ENCODE measurements around the gene SERTAD2.

SERTAD2 gene

DNA sequence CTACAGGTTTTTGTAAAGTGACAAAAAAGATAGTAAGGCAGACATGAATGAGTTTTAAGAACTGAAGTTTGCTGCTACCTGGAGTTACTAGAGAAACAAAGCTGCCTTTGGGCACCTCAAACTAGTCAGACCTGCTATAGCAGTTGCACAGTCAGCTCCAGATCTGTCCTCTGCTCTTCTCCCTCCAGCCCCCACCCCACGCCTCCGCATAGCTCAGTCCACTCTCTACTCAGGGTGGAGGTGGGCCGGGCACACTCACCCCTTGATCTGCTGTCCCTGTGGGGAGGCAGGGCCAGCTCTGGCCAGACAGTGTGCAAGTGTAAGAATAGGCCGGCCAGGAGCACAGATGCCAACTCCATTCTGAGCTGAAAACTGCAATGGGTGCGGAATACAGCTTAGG is 4.1 kb downstream of the SERTAD2 start:
- in situ Hi-C loops (cut with HindIII; ENCODE audit: low sequenced_read_pairs), result no loop called here

DNA sequence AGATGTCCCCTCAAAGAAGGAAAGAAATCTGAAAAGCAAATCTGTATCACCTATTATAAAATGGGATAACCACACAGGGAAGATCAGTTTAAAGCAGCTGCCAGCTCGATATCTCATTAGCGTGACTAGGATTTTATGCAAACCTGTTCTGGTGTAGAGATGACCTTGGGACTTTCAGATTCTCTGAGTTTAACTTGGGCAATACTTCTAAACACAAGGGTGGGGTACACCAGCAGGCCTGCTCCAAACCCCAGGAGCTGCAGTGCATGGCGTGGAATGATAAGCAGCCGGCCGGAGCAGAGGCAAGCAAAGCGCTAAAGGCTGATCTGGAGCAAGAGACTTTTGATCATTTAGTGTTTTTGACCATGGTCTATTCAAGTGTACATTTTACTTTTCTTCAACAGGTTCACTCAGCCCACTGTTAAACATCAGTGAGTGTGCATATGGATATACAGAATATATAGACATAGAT is 4.7 kb downstream of the SERTAD2 start:
- in situ Hi-C loops (cut with HindIII; ENCODE audit: low sequenced_read_pairs), result no loop called here

DNA sequence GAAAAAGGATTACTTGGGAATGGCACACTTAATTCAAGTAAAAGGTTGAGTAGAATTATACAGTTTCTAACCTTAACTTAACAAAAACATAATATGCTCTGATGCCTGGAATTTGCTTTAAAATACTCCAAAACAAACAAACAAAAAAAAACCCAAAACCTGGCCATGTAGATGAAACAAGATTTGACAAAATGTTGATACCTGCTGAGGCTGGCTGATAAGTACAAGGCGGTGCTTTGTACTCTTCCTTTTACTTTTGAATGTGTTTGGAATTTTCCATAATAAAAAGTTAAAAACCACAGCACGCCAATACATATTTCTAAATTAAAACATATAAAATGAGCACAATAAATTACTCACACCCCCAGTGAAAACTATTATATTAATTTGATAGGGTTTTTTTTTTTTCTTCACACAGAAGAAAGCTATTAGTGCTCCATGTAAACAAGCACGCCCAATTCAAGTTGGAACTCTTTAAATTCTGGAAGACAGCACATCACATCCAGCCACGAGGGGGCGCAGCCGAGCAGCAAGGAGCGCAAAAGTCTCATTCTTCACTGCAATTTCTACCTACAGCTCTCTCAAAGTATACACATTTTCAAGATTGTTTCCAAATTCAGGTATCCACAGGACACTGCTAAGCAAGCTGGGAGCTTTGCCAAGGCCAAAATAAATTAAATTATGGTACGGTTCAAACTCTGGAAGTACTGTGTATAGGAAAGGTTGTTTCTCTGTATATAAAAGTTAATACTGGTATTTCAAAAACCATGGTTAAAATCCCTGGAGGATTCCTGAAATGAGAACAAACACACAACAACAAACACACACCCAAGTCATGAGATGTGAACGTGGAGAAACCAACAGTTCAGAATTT is 7.5 kb downstream of the SERTAD2 start:
- in situ Hi-C loops (cut with HindIII; ENCODE audit: low sequenced_read_pairs), result no loop called here

DNA sequence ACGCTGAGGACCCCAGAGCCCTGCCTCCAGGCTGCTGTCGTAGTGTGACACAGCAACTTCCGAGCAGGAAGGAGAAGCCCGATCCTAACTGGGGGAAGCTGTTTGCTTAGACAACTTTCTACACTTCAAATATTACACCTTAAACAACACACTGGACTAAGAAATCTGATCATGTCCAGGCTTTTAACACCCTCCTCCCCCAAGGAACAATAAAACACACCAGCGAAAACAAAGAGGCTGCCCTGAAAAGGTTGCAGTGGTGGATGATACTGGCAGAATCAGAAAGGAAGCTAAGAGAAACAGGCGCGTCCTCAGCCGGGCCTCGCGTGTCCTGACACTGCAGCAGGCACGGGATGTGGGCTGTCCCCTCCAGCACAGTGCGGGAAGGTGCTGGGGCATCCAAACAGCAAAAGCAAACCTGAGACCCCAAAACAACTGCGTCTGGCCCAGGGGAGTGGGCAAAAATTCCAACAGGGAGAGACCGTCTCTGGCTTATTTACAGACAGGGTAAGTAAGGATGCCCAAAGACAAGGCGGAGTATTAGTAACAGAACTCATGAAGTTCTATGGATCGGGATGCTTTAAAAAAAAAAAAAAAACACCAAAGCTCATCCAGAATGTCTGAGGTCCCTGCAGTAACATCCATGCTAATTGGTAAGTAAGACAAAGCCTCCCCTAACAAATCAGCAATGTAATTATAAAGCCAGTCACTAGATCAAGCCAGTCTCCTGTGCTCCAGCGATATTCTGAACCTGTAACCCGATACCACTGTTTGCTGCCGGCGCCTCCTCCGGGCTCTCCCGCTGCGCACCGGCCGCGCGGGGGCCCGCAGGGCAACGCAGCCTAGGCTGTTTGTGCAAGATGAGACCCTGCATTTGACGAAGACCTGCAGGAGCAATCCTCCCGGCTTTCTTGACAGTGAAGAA is 9.0 kb downstream of the SERTAD2 start:
- in situ Hi-C loops (cut with HindIII; ENCODE audit: low sequenced_read_pairs), result no loop called here

DNA sequence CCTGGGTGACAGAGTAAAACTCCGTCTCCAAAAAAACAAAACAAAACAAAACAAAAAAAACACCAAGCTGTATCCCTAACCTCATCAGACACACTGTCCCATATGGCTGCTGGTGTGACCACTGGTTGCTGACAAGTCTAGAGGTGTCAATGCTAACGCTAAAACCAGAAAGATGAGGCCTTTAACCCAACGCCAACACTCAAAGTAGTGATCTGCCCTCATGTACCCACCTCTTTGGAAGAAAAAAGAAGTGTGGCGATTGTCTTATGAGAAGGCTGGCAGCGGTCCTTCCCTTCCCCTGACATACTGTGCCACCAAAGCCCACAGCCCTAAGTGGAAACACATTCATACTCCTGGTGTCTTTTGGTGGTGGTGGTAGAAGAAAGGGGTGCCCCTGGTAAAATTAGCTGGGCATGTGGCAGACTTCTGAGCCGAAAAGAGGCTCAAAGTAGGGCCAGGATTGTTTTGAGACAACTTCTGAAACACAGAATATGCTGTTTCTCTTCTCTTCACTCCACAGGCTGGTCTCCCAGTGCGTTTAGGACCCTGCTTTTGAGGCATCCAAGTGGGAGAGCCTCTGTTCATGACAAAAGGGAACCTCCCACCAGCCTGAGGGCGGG is 9.8 kb downstream of the SERTAD2 start:
- in situ Hi-C loops (cut with HindIII; ENCODE audit: low sequenced_read_pairs), result no loop called here

DNA sequence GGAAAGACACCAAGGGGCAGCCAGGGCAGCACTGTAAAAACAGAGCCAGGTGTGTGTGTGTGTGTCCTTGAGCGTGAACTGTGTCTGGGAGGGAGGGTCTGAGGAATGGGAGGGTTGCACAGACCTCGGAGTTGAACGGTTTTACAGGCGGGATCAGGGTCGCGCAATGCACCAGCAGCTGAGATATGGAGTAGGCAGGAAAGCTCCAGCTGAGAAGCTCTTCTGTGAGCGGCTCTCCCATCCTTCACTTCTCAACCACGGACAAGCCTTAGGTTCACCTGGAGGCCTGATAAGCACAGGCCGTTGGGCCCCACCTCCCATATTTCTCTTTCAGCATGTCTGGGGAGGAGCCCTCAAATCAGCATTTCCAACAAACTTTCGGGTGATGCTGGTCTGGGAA is 12.1 kb downstream of the SERTAD2 start:
- in situ Hi-C loops (cut with HindIII; ENCODE audit: low sequenced_read_pairs), result no loop called here

DNA sequence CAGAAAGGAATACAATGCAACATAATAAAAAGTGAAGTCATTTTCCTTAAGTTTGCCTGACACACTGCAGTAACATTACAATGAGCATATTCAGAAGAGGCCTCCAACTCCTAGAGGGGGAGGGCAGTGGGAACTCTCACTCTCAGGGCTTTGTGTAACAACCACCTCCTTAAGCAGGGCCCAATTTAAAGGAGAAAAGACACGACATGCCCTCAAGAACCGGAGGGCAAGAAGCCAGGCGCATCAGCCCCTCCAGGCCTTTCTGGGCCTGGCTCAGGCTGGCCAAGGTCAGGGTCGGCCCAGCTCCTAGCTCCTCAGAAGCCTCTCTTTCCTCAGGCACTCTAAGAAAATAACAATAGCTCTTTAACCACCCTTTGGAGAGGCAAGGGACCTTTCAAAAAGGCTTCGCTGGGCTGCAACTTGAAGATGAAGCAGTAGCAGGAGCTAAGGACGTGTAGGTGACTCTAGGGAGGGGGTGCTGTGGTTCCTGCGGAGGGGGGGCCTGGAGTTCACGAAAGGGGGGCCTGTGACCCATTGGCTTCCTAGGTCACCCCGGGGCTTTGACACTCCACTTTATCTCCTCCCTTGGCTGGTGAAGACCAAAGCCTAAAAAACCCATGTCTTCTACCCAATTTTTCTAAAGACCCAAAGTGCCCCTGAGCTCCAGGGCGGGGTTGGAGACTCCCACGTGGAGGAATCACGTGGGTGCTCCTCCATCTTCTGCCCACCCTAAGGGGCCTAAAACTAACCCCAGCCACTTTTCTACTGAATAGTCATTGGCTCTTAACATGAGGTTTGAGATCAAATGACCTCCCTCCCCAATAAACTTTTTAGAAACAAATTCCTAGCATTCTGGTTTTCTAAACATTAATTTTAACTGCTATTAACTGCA is 13.3 kb downstream of the SERTAD2 start:
- in situ Hi-C loops (cut with HindIII; ENCODE audit: low sequenced_read_pairs), result no loop called here

DNA sequence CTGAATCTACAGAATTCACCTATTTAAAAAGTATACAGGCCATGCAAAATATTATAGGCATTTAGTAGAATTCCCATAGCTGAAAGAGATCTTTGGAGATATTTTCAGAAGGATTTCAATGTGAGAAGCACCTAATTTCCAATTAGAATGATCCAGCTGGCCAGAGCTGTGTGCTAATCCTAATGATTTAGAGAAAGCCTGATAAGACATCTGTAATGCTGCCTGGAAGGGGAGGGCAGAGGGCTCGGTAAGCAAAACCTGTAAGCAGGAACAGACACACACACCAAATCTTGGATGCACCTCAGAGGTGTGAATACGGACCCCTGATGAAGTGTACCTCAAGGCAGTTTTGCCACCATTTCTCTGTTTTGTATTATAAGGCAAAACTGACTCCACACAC is 14.0 kb downstream of the SERTAD2 start:
- in situ Hi-C loops (cut with HindIII; ENCODE audit: low sequenced_read_pairs), result no loop called here

DNA sequence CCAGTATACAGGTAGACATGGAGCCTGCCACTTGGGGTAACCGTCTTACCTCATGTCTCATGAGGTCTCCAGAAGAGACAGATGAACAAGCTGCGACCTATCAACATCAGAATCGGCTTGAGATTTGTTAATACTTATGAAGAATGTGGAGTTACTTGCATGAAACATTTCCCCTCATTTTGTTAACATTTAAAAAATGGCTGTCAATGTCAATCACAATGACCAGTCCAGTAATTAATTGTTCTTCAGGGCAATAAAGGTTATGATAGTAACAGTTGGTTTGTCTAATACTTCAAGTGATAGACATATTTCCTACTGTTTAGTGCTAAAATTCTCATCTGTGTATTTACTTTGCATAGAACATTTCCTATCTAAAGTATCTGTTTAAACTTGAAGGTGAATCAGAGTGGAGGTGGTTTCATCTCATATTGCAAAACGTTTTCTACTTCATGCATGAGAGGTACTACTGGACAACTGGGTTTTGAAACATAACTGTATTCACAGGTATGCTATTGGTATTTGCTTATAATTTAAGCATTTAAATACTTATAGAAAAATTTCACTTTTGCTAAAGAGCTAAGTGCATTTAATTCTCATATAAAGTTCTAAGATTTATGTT is 15.1 kb downstream of the SERTAD2 start:
- in situ Hi-C loops (cut with HindIII; ENCODE audit: low sequenced_read_pairs), result no loop called here

DNA sequence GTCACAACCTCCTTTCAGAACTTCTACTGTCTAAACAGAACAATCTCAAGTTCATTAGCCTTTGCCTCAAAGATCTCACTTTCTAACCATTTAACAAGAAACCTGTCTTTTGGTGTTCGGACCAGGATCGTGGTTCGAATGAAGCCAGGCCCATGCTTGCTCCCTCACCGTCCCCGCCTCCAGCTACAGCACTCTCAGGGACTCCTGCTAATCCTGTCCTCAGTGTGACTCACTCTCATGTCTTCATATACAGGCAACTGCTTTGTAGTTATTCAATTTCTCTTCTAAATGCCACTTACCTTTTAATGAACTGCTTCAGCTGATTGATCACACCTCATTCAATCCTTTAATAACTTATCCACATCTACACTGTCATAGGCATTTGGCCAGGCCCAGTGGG is 15.8 kb downstream of the SERTAD2 start:
- in situ Hi-C loops (cut with HindIII; ENCODE audit: low sequenced_read_pairs), result no loop called here

DNA sequence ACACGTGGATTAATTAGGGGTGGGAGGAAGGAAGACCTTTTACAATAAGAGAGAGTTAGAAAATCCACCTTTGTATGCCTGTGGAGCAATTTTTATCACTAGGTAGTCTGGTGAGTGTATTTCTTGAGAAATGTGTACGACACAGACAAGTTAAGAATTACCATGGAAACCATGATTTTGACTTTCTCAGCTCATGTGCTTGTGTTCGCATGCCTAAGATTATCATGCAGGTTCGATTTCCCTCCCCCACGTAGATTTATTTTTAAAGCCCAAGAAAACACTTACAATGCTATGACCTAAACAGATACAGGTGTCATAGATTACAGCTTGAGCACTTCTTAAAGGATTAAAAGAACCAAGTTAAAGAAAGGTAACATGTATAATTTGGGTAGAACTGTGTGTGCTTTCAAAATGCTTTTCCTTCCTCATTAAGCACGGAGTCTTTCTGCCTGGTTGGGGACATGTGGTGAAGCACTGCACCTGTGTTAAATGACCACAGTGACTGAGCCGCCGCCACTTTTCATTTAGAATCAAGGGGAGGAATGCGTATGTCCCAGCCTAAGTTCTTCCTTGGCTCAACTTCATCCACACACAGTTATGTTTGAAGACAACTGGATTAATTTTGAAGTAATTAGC is 16.6 kb downstream of the SERTAD2 start:
- in situ Hi-C loops (cut with HindIII; ENCODE audit: low sequenced_read_pairs), result no loop called here

DNA sequence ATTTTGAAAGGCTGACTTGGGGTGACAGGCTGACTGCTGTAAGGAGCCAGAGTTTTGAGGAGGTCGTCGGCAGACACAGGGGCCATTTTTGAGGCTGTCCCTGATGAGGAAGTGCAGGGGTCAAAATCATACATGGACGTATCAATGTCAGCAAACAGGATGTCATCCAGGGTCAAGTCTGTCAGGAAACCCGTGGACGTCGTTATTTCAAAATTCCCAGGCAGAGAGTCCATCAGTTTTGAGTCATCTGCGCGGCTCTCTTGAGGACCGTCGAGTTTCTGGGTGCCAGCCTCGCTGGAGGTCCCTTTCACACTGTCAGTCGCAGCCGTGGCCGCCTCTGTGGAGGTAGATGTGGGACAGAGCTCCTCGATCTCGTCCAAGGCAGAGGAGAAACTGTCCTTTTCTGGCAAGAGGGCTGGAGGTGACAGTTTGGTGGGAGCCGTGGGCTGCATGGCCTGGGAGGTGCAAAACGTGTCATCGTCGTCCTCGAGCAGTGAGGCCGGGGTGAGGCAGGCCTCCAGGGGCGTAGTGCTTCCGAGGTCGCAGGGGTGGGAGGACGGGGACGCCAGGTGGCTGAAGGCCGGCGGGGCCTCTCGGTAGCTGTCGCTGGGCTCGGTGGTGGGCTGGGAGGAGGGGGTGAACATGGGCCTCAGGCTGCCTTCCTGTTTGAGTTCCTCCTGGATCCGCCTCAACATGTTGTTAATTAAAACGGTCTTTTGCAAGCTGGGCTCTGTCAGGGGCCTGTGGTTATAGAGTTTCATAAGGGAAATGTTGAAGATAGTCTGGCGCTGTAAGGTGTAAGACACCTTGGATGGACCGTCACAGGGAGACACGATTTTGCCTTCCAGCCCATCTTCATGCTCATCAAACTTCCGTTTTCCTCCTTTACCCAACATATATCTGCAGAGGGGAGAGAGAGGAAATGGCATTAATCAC is 17.5 kb downstream of the SERTAD2 start:
- in situ Hi-C loops (cut with HindIII; ENCODE audit: low sequenced_read_pairs), result no loop called here

DNA sequence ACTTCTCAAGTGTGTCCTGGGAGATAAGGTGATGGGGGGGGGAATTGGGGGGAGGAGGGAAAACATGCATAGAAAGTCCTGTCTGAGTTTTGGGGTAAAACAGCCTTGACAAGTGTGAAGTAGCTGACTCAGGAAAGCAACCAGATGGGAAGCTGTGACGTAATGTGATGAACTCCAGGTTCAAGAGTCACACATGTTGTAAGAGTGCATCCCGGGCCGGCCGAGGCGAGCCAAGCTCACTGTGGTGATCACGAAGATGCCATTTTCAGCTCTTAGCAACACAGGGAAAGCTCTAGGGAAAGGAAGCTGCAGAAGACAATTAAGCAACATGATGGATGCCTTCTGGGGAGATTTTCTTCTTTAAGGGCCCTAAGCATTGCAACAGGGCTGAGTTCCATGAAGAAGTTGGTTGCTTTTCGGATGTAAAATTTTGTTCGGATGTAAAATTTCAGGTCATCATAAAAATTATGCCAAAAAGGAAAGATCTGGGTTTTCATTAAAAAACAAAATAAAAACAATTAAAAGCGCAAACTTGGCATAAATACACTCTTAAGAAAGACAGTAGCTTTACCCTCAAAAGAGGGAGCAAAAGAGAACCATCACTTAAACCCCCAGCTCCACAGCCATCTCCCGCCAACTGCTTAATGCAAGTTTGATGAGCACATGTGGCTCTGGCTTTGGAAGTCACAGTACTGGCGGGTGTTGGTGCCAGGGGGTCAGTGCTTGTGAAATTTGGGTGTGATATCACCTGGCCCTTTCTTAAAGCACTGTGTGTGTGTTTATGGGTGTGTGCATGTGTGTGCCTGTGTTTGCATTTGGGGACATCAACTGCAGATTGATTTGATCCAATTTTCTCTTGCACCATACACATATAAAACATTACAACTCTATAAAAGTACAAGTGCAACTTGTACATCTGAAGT is 19.1 kb downstream of the SERTAD2 start:
- in situ Hi-C loops (cut with HindIII; ENCODE audit: low sequenced_read_pairs), result no loop called here

DNA sequence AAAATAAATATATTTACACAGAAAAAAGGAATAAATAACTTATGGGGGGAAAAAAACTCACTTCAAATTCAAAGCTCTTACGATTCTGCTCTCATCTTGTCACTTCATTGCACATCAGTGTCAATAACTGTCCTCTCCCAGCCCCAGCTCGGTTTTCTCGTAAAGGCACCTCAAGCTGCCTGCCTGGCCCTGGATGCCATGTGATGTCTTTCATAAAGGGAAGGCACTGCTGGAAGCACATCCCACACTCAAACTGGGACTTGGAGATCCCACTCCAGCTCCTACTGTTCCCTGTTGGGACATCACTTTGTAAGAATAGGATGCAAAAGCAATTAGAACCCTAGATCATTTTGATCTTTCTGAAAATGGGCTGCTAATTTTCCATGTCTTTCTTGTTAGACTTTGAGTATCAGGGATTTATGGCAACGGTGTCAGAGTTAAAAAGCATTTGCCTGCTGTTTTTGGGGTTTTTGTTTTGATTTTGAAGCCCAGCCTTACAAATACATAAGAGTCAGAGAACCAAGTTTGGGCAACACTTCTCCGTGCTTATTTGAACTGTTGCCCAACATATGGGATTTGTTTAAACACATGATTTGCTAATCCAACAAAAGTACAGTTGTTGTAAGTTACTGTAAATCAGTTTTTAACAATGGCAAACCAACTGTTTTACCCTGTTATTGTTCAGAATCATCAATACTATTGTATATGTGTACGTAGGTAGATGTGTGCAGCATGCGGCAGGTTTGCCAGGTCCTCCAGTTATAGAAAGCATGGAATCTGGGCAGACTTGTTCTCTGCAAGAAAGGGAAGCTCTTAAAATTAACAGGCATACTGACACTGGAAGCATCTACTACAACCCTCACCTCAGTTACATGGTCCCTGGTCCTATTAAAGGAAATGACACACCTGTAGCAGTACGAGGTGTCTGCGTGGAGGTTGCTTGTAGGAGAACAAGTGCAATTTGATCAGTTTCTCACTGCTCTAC is 20.6 kb downstream of the SERTAD2 start:
- in situ Hi-C loops (cut with HindIII; ENCODE audit: low sequenced_read_pairs), result no loop called here

DNA sequence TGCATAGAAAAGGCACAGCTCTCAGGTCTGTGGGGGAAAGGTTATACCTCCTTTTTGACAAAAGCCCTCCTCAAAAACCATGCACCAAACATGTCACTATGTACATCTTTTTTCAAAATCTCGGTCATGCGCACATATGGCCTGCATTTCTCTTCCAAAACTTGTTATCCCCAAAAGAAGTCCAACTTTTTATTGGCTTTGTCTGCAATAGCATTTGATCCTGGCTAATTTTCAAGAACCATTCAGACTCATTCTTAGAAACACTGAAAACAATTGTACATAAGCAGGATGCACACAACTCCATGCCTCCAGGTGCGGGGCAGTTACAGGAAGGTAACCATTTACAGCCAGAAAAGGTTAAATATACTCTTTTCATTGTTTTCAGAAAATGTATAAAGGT is 21.9 kb downstream of the SERTAD2 start:
- in situ Hi-C loops (cut with HindIII; ENCODE audit: low sequenced_read_pairs), result no loop called here

DNA sequence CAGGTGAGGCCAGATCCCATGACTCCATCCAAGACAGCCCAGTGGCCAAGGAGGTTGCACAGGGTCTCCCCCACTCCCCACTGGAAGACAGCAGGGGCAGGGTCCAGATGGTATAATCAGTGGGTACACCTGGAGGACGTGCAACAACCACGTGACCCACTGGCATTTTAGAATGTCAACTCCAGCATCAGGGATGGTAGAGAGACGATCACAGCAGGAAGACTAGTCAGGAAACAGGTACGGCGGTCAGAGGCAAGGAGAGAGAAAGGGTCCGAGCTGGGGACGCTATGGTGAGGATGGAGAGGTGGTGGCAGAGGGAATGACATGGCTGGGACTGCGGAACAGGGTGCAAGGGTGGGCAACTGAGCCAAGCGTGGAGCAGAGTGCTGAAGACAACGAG is 23.0 kb downstream of the SERTAD2 start:
- in situ Hi-C loops (cut with HindIII; ENCODE audit: low sequenced_read_pairs), result no loop called here
